OCI-LY3 (cell line): ENCODE data around the gene KIF23.

Experiments
- EZH2phosphoT487 ChIP-seq: fragments of 200-600 bp; shearing (Covaris generic); IDR thresholded peaks from 2 replicates; pipeline ENCODE4 v1.6.1; 2018; ENCODE audit warnings: antibody characterized with exemption, mixed run types, low read depth
- TF ChIP-seq, protein P1 (sequence below): fragments of 200-600, 300-600 bp; sonication (generic); IDR thresholded peaks from 2 replicates; pipeline ENCODE4 v1.5.1; 2014; ENCODE audit warnings: antibody characterized with exemption, low read length, low read depth

DNA sequence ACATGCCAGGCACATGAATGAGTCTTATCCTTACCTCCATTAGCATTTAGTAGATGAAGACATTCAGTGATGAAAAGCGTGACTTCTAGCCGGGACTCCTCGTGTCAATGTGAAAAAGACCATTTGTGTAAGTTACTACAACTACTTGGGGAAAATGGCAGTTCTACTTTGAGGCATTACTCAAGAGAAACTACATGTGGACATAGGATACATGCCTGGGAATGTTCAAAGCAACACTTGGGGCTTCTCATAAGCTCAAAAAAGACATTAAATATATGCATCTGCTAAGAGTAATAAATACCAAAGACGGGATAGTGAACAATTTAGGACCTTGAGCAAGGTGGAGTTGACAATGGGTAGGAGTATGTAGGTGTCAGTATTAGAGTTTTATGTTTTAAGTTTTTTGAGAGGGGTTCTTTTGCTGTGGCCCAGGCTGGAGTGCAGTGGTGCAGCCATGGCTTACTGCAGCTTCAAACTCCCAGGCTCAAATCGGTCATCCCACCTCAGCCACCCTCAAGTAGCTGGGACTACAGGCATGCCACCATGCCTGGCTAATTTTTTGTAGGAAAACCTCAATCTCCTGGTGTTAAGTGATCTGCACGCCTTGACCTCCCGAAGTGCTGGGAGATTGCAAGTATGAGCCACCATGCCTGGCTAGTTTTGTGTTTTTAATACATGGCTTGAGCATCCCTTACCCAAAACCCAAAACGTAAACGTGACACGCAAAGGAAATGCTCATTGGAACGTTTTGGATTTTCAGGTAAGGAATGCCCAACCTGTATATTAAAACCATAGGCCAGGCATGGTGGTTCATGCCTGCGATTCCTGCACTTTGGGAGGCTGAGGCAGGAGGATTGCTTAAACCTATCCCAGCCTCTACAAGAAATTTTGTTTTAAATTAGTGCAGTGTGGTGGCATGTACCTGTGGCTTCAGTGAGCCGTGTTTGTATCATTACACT is 42.3 kb downstream of the KIF23 start:
- TF ChIP-seq, protein P1, sequence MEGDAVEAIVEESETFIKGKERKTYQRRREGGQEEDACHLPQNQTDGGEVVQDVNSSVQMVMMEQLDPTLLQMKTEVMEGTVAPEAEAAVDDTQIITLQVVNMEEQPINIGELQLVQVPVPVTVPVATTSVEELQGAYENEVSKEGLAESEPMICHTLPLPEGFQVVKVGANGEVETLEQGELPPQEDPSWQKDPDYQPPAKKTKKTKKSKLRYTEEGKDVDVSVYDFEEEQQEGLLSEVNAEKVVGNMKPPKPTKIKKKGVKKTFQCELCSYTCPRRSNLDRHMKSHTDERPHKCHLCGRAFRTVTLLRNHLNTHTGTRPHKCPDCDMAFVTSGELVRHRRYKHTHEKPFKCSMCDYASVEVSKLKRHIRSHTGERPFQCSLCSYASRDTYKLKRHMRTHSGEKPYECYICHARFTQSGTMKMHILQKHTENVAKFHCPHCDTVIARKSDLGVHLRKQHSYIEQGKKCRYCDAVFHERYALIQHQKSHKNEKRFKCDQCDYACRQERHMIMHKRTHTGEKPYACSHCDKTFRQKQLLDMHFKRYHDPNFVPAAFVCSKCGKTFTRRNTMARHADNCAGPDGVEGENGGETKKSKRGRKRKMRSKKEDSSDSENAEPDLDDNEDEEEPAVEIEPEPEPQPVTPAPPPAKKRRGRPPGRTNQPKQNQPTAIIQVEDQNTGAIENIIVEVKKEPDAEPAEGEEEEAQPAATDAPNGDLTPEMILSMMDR = no peak
- TF ChIP-seq EZH2phosphoT487 = no peak
